HG02759 (cell line): Measurements from ENCODE around the gene PET100.

ENCODE experiments used
- ATAC-seq: cut with Tn5 transposase; IDR thresholded peaks from one replicate; pipeline ENCODE4 v1.9.1; 2021; ENCODE audit warnings: mild to moderate bottlenecking, moderate library complexity; ENCODE audit not compliant: unreplicated experiment

PET100 gene

GRCh38 chr19:7611541-7612279 lies 17.9 kb upstream of the PET100 start:
- ATAC-seq = no peak

DNA sequence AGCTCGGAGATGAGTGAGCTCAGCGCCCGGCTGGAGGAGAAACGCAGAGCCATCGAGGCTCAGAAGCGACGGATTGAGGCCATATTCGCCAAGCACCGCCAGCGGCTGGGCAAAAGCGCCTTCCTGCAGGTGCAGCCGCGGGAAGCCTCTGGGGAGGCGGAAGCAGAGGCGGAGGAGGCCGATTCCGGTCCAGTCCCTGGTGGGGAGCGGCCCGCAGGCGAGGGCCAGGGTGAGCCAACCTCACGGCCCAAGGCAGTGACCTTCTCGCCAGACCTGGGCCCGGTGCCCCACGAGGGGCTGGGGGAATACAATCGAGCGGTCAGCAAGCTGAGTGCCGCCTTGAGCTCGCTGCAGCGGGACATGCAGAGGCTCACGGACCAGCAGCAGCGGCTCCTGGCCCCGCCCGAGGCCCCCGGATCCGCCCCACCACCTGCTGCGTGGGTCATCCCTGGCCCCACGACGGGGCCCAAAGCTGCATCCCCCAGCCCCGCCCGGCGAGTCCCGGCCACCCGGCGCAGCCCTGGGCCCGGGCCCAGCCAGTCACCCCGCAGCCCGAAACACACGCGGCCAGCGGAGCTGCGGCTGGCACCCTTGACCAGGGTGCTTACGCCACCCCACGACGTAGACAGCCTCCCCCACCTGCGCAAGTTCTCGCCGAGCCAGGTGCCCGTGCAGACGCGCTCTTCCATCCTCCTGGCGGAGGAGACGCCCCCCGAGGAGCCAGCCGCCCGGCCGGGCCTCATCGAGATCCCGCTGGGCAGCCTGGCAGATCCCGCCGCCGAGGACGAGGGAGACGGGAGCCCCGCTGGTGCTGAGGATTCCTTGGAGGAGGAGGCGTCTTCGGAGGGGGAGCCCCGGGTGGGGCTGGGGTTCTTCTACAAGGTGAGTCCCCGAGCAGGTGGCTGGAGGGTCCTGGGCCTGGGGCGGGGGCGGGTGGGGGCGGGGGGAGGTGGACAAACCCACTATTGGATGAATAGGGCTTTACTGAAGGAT lies 17.0 kb upstream of the PET100 start:
- ATAC-seq = no peak

GRCh38 chr19:7614859-7615741 lies 14.5 kb upstream of the PET100 start:
- no peak for ATAC-seq

- ATAC-seq = no peak
Observed at GRCh38 chr19:7617172-7617571, 12.4 kb upstream of the PET100 start.

- ATAC-seq = no peak
Observed at GRCh38 chr19:7617735-7618134, 11.9 kb upstream of the PET100 start.

- no peak for ATAC-seq
Observed at GRCh38 chr19:7618348-7618747, 11.2 kb upstream of the PET100 start.

DNA sequence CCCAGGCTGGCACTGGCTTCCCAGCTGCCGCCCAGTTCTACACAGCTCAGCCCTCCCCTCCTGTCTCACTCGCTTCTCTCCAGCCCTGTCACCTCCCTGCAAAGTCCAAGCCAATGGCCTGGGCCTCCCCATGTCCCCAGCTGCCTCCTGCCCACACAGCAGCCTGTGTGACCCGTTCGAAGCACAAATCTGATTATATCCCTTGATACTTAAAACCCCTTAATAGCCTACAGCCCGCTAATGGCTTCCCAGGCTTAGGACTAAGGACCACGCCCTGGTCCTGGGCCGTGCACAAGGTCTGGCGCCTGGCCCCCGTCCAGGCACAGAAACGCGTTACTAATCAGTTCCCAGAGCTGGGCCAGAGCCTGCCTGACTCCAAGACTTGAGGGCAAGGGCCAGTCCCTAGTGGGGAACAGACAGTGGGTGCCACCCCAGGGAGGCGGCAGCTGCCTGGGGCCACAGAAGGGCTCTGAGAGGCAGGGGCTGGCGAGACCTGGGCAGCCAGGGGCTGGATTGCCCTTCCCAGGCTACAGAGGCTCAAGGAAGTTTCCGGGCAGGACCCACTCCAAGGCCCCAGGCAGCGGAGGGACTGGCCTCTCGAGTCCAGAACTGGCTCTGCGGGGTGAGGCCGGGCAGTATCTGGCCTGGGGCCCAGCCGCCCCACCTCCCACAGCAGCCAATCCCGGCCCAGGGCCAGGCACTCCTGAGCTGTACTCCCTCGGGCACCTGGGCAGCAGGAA lies 10.7 kb upstream of the PET100 start:
- no peak for ATAC-seq

DNA sequence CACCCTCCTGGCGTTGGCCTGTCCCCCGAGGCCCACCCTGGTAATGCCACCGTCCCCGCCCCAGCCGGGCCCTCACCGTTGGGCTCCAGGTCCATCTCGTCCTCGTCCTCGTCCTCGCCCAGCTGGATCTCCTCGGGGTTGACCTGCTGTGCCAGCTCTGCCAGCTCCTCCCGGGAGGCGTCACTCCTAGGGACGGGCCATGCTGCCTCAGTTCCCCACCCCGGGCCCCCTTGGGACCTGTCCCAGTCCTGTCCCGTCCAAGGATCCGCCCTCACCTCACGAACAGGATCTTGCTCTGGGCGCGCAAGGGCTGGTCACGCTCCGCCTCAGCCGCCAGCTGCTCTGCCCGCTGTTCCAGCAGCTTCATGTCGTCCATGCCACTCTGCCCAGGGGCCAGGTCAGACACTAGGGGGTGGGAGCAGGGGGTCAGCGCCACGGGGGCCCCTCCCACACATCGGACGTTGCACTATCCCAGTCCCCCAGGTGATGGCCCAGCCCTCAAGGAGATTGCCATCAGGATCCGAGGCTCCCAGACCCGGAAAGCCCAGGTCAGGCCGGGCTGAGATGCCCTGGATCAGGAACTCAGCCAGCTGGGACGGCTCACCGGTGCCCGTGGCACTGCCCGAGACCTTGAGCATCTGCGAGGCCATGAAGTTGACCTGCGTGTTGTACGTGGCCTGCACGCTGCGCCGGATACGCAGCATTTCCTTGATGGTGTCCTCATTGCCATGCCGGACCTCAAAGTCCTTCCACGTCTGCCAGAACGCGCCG lies 9.7 kb upstream of the PET100 start:
- ATAC-seq = no peak

GRCh38 chr19:7620442-7621412 lies 8.9 kb upstream of the PET100 start:
- ATAC-seq = no peak

- no peak for ATAC-seq
Observed at GRCh38 chr19:7622933-7623685, 6.5 kb upstream of the PET100 start.

- ATAC-seq = no peak
Observed at GRCh38 chr19:7623725-7624603, 5.6 kb upstream of the PET100 start.

- no peak for ATAC-seq
Observed at GRCh38 chr19:7624810-7625209, 4.8 kb upstream of the PET100 start.

GRCh38 chr19:7625763-7626372 lies 3.7 kb upstream of the PET100 start:
- ATAC-seq = no peak

DNA sequence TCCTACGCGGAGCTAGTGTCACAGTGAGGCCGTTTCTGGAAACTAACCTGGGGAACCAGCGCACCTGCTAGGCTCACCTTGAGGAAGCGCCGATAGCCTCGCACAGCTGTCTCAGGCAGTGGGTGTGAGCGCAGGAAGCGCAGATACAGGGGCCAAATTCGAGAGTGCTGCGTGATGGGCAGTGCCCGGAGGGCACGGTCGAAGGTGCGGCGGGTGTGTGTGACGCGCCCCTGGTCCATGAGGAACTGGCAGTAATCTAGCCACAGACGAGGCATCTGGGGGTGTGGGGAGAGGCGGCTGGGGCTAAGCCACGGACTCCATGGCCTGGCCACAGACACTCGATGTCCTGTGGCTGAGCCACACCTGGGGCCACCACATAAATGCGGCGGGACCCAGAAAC lies 2.4 kb upstream of the PET100 start:
- ATAC-seq = no peak

DNA sequence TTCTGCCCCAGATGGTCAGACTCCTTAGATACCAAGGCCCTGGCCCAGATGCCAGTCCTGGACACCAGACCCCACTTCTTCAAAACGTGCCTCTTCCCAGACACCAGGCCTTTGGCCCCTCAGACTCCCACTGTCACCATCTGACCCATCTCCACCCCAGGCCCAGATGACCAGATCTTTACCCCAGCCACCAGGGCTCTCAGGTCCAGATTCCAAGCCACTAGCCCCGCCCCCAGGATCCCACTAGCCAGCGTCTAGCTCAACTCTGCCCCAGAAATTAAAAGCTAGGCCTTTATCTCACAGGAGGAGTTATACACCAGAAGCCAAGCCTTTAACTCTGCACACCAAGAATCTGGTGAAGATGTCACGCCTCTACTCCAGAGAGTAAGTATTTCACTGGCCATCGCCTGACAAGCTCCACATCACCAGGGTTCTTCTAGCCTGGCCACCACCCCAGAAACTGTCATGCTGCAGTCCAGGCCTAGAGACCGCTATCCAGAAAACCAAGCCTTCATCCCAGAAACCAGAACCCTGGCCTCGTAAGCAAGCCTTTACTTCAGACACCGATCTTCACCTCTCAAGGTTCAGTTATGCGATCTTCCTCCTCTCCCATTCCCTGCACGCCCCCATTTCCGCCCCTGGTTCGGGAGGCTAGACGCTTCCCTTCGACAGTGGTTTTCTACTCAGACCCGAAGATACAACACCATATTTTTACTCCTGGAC lies 843 bp upstream of the PET100 start:
- ATAC-seq = no peak

DNA sequence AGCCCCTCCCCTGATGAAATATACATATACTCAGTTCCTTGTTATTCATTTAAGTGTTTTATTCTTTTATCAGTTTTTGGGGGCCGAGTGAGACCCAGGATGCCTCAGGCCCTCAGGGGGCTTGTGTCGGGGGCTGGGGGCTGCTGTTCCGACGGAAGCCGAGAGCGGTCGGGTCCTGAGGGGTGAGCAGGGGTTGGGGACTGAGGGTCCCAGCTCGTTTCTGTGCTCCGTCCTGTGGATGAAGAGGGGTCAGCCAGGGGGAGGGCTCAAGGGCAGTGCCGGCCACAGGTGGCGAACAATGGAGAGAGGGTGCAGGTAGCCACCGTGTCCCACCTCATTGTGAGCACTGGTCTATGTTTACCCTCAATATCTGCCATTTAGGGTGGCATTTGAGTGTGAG lies 2.0 kb downstream of the PET100 start:
- ATAC-seq = no peak
